Lower leg skin (tissue), 4 donors: ENCODE data around the gene LMTK3. TPM values are rescaled to one million over a fixed set of nuclear protein-coding genes. Genes with fewer than 3 reads are reported as not detected.

Experiments used
- DNase-seq, 2 donors: peaks; one replicate each; pipeline ENCODE4 v3.0.0-alpha.2; 2019; ENCODE audit warnings: low spot score in 2 of 2
- H3K4me3 ChIP-seq: fragments of 200-600 bp; sonication (generic); 2 replicates; pipeline ENCODE4 v1.5.1; 2017; ENCODE audit warnings: mild to moderate bottlenecking, low read depth; ENCODE audit not compliant: poor library complexity, severe bottlenecking
- POLR2A ChIP-seq, 2 donors: fragments of 450-650 bp; IDR thresholded peaks; one replicate each; pipeline ENCODE4 v1.6.1; 2016 to 2017; ENCODE audit warnings: antibody characterized with exemption in 2 of 2, mild to moderate bottlenecking in 1 of 2, moderate library complexity in 1 of 2
- whole genome bisulfite sequencing, 2 donors: methylation state at CpG; one replicate each; pipeline ENCODE4 v1.1.5; 2018; 5-methylcytosine and 5-hydroxymethylcytosine counted together
- intact Hi-C: fragments of 100-400 bp; cut with DNase I; formaldehyde crosslinking; loops from one replicate; pipeline ENCODE4 v1.15.0; 2023; ENCODE audit warnings: low total_unique reads
- total RNA-seq, 4 donors: library from RNA; depleted of rRNA; stranded (reverse); fragments of >200 nt; gene quantifications; one replicate each; pipeline ENCODE4 v1.1.0, GENCODE V29; 2016
- TF ChIP-seq, protein P1 (sequence below), 3 donors: fragments of 450-650 bp; IDR thresholded peaks; one replicate each; pipeline ENCODE4 v1.5.1; 2016; ENCODE audit warnings: antibody characterized with exemption in 3 of 3, mild to moderate bottlenecking in 3 of 3, moderate library complexity in 2 of 3

Gene LMTK3
- total RNA-seq, 4 donors from 2014 or later, result 5.3 to 6.7 (median 5.8) TPM

- H3K4me3 ChIP-seq, result peak overlapping the region; percentile 68
- TF ChIP-seq, protein P1, sequence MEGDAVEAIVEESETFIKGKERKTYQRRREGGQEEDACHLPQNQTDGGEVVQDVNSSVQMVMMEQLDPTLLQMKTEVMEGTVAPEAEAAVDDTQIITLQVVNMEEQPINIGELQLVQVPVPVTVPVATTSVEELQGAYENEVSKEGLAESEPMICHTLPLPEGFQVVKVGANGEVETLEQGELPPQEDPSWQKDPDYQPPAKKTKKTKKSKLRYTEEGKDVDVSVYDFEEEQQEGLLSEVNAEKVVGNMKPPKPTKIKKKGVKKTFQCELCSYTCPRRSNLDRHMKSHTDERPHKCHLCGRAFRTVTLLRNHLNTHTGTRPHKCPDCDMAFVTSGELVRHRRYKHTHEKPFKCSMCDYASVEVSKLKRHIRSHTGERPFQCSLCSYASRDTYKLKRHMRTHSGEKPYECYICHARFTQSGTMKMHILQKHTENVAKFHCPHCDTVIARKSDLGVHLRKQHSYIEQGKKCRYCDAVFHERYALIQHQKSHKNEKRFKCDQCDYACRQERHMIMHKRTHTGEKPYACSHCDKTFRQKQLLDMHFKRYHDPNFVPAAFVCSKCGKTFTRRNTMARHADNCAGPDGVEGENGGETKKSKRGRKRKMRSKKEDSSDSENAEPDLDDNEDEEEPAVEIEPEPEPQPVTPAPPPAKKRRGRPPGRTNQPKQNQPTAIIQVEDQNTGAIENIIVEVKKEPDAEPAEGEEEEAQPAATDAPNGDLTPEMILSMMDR (IDR thresholded peaks at IDR 0.05), result no peak
- no peak for TF ChIP-seq POLR2A (IDR thresholded peaks at IDR 0.05)
- intact Hi-C loops, result no loop called here
- 3 to 4% methylated on average over 6 of the region's 6 CpGs for WGBS, 2 donors
- peak; percentile 62 to 83 for DNase-seq
Observed at GRCh38 chr19:48445256-48445605, 66.4 kb downstream of the LMTK3 start.

DNA sequence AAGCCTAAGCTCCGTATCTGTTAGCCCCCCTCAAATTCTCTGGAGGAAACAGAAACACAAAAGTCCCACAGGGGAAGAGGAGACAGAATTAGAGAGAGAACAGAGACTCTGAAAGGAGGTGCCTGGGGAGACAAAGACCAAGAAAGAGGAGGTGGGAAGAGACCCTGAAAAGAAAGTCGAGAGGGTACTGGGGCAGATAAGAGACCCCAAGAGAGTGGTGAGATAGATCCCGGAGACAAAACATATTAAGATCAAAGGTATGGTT, 66.8 kb downstream of the LMTK3 start:
- no peak for DNase-seq
- no peak overlapping the region for H3K4me3 ChIP-seq
- TF ChIP-seq, protein P1 (IDR thresholded peaks at IDR 0.05), result no peak
- TF ChIP-seq POLR2A (IDR thresholded peaks at IDR 0.05), result no peak
- WGBS, 2 donors, result 12 to 19% methylated on average over 3 of the region's 3 CpGs
- intact Hi-C loops, result loop anchor here (5.0 kb wide), 1 partner anchor 147 kb away; no protein-coding TSS in a partner anchor

- TF ChIP-seq, protein P1 (IDR thresholded peaks at IDR 0.05), result no peak
- TF ChIP-seq POLR2A (IDR thresholded peaks at IDR 0.05), result no peak
- H3K4me3 ChIP-seq, result no peak overlapping the region
- WGBS, 2 donors, result 21 to 22% methylated on average over 38 of the region's 38 CpGs
- peak in 1 of 2 donors; percentile 87 for DNase-seq
- intact Hi-C loops, result loop anchor here (5.0 kb wide), 1 partner anchor 148 kb away; no protein-coding TSS in a partner anchor
Observed at GRCh38 chr19:48444129-48444935, 67.3 kb downstream of the LMTK3 start.

DNA sequence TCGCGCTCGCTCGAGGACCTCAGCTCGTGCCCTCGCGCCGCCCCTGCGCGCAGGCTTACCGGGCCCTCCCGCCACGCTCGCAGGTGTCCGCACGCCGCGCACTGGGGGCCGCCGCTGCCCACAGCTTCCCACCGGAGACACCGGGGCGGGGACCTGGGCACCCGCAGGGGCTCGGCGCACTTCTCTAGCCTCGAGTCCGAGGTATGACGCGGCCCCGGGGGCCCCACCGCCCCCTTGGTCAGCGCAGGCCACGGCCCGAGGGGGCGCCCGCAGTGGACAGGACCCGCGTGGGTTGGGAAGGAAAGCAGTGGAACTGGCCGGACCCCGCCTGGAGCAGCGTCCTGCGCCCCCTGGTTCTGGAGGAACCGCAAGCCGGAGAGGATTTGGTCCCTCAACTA, 67.9 kb downstream of the LMTK3 start:
- no peak for TF ChIP-seq POLR2A (IDR thresholded peaks at IDR 0.05)
- TF ChIP-seq, protein P1 (IDR thresholded peaks at IDR 0.05), result no peak
- intact Hi-C loops, result loop anchor here (5.0 kb wide), 1 partner anchor 149 kb away; no protein-coding TSS in a partner anchor

GRCh38 chr19:48443256-48443655, 68.4 kb downstream of the LMTK3 start:
- no peak for TF ChIP-seq POLR2A (IDR thresholded peaks at IDR 0.05)
- TF ChIP-seq, protein P1 (IDR thresholded peaks at IDR 0.05), result no peak
- peak in 1 of 2 donors; percentile 78 for DNase-seq
- WGBS, 2 donors, result 13% methylated on average over 43 of the region's 60 CpGs; no CpG with 5 or more reads in 1 of the 2 donors
- intact Hi-C loops, result loop anchor here (5.0 kb wide), 1 partner anchor 149 kb away; no protein-coding TSS in a partner anchor
- no peak overlapping the region for H3K4me3 ChIP-seq

More for the DNA sequence above, 67.9 kb downstream of the LMTK3 start:
- peak in 1 of 2 donors; percentile 86 for DNase-seq
- WGBS, 2 donors, result 33% methylated on average over 29 of the region's 45 CpGs; no CpG with 5 or more reads in 1 of the 2 donors
- no peak overlapping the region for H3K4me3 ChIP-seq
